HG03025 (cell line): ENCODE data around the gene PRPF31.

ENCODE experiments used
- ATAC-seq: cut with Tn5 transposase; IDR thresholded peaks from one replicate; pipeline ENCODE4 v1.9.1; 2021; ENCODE audit warnings: mild to moderate bottlenecking, moderate library complexity; ENCODE audit not compliant: unreplicated experiment, low FRiP score

PRPF31 gene

GRCh38 chr19:54138489-54139256, 23.1 kb downstream of the PRPF31 start:
- no peak for ATAC-seq

- no peak for ATAC-seq
Observed at GRCh38 chr19:54141356-54141755, 25.8 kb downstream of the PRPF31 start.

GRCh38 chr19:54142166-54142780, 26.7 kb downstream of the PRPF31 start:
- ATAC-seq, result no peak

GRCh38 chr19:54145541-54146158, 30.1 kb downstream of the PRPF31 start:
- no peak for ATAC-seq

- no peak for ATAC-seq
Observed at GRCh38 chr19:54147676-54148075, 32.1 kb downstream of the PRPF31 start.

- ATAC-seq, result no peak
Observed at GRCh38 chr19:54148158-54148557, 32.6 kb downstream of the PRPF31 start.

GRCh38 chr19:54149021-54149812, 33.7 kb downstream of the PRPF31 start:
- no peak for ATAC-seq

GRCh38 chr19:54151362-54152035, 35.9 kb downstream of the PRPF31 start:
- no peak for ATAC-seq

GRCh38 chr19:54152267-54152666, 36.7 kb downstream of the PRPF31 start:
- no peak for ATAC-seq

GRCh38 chr19:54152878-54153524, 37.4 kb downstream of the PRPF31 start:
- no peak for ATAC-seq

GRCh38 chr19:54153731-54154326, 38.3 kb downstream of the PRPF31 start:
- ATAC-seq, result no peak

GRCh38 chr19:54154603-54155345, 39.2 kb downstream of the PRPF31 start:
- ATAC-seq, result no peak

- no peak for ATAC-seq
Observed at GRCh38 chr19:54155694-54156093, 40.1 kb downstream of the PRPF31 start.

GRCh38 chr19:54156490-54156889, 40.9 kb downstream of the PRPF31 start:
- no peak for ATAC-seq

GRCh38 chr19:54156953-54157352, 41.4 kb downstream of the PRPF31 start:
- no peak for ATAC-seq

GRCh38 chr19:54158812-54159351, 43.3 kb downstream of the PRPF31 start:
- ATAC-seq, result no peak

GRCh38 chr19:54159352-54160181, 44.0 kb downstream of the PRPF31 start, which contains the start of gene LENG1:
Gene LENG1, minus strand, starts transcription at chr19:54159721. Its CDS starts 26 bp downstream, at chr19:54159695.
- ATAC-seq, result peak; percentile 80
